ENCODE measurements around the gene TMEM150A.
A peak's percentile ranks its signal among the peaks of the same experiment; 100 is the strongest.

Gene TMEM150A

DNA sequence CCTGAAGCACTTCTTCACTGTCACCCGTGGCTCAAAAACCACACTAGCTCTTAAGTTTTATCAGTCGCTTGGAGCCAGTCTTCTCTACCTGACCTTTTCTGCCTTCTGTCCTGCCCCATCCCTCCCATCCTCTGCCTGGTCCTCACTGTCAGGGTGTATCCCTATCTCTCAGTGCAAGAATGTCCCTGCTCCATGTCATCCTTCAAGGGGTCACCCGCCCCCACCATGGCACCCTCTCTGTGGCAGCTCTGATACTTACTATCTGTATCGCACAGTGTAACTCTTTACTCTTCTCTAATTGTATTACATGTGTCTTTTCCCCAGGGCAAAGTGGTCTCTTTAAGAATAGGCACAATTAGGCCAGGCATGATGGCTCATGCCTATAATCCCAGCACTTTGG lies 13.9 kb downstream of the TMEM150A start:
- TF ChIP-seq, protein P1, sequence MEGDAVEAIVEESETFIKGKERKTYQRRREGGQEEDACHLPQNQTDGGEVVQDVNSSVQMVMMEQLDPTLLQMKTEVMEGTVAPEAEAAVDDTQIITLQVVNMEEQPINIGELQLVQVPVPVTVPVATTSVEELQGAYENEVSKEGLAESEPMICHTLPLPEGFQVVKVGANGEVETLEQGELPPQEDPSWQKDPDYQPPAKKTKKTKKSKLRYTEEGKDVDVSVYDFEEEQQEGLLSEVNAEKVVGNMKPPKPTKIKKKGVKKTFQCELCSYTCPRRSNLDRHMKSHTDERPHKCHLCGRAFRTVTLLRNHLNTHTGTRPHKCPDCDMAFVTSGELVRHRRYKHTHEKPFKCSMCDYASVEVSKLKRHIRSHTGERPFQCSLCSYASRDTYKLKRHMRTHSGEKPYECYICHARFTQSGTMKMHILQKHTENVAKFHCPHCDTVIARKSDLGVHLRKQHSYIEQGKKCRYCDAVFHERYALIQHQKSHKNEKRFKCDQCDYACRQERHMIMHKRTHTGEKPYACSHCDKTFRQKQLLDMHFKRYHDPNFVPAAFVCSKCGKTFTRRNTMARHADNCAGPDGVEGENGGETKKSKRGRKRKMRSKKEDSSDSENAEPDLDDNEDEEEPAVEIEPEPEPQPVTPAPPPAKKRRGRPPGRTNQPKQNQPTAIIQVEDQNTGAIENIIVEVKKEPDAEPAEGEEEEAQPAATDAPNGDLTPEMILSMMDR (IDR thresholded peaks at IDR 0.05; ENCODE audit: low read depth, low read length, missing control alignments): no peak
- no peak overlapping the region for H3K27ac ChIP-seq

DNA sequence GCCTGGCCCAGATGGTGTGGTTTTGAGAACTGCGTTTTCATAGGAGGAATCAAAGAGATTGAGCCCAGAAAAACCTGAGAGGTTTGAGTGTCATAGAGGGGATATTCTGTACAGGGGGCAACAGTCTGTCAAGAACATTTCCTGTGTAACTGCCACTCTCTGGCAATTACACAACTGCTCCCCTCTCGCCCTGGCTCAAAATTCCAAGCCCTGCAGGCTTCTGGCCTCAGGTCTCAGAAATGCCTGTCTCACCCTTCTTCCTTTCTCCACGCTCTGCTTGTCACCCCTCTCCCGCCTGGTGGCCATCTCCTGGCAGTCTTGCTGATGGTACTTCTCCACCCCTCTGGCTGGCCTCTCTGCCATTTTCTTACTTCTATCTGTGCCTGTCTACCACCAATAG lies 14.3 kb downstream of the TMEM150A start:
- TF ChIP-seq, protein P1 (IDR thresholded peaks at IDR 0.05; ENCODE audit: low read depth, low read length, missing control alignments): no peak
- in situ Hi-C loops (cut with HindIII; ENCODE audit: low pct_ligation_motif_present, low sequenced_read_pairs): no loop called here
- no peak for DNase-seq
- no peak overlapping the region for H3K4me3 ChIP-seq (ENCODE audit: low read depth, low read length)
- no peak overlapping the region for H3K27ac ChIP-seq
- no peaks in the 10 kb centered on the region for H3K27me3 ChIP-seq (replicated peaks)
- no peaks in the 10 kb centered on the region for H3K36me3 ChIP-seq (replicated peaks)

More for the DNA sequence above, 13.9 kb downstream of the TMEM150A start:
- in situ Hi-C loops (cut with HindIII; ENCODE audit: low pct_ligation_motif_present, low sequenced_read_pairs): no loop called here
- Histone ChIP-seq H3K36me3 (replicated peaks) (no peaks in the 10 kb centered on the region), H3K4me3 (ENCODE audit: low read depth, low read length) (no peak overlapping the region), H3K27me3 (replicated peaks) (no peaks in the 10 kb centered on the region)
- no peak for DNase-seq

DNA sequence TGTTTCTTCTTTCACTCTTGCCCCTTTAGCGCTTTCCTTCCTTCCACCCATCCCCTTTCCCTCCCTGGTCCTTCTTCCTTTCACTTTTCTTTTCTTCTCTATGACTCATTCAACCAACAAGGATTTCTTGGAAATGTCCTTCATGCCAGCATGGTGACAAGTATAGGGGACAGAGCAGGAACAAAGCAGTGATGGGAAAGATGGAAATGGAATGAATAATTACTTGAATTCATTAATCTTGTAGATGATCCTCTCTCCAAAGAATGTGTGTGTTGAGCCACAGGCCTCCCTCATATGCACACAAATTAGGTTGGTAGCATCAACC lies 16.8 kb downstream of the TMEM150A start:
- DNase-seq: no peak
- Histone ChIP-seq H3K27ac (no peak overlapping the region), H3K4me3 (ENCODE audit: low read depth, low read length) (no peak overlapping the region), H3K27me3 (replicated peaks) (no peaks in the 10 kb centered on the region), H3K36me3 (replicated peaks) (no peaks in the 10 kb centered on the region)
- in situ Hi-C loops (cut with HindIII; ENCODE audit: low pct_ligation_motif_present, low sequenced_read_pairs): no loop called here
- TF ChIP-seq, protein P1 (IDR thresholded peaks at IDR 0.05; ENCODE audit: low read depth, low read length, missing control alignments): no peak

DNA sequence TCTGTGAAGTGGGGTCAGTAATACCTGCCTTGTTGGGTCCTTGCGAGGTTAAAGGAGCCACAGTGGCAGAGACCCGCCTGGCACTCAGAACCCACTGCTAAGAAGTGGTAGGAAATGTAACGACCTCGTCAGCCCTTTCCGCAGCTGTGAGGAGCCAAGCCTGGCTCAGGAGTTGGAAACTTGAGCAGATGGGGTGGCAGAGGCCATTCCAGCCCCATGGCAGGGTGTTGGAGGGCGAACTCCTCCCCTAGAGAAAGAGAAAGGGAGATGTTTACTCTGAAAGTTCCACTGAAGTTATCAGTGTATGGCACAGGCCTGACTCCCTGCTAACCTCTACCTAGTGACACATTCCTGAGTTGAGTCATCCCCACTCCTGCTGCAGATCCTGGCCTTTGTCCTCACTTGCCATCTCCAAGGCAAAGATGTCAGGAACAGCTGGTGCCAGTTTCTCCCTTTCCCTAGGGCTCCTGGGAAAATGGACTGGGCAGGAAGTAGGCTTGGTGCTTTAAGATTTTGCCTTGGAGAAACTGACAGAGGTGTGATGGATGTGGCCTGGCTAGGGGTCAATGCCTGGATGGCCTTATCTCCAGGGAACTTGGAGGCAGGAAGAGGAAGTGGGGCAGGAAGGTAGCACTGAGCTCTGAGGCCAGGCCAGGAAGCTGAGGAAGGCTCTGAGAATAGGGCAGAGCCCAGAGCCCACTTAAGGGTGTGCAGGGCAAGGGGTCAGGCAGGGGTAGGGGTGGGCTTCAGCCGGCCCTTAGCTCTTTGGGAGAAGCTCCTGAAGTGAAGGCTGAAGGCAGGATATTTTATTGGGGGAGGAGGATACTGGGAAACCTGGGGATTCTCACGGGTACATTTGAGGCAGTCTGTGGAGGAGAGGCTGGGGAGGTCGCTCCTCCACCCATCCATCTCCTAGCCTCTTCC lies 17.4 kb downstream of the TMEM150A start:
- no peaks in the 10 kb centered on the region for H3K27me3 ChIP-seq (replicated peaks)
- TF ChIP-seq, protein P1 (IDR thresholded peaks at IDR 0.05; ENCODE audit: low read depth, low read length, missing control alignments): no peak
- in situ Hi-C loops (cut with HindIII; ENCODE audit: low pct_ligation_motif_present, low sequenced_read_pairs): no loop called here
- H3K36me3 ChIP-seq (replicated peaks): no peaks in the 10 kb centered on the region
- no peak for DNase-seq
- peak overlapping the region; percentile 58 for H3K4me3 ChIP-seq (ENCODE audit: low read depth, low read length)
- H3K27ac ChIP-seq: no peak overlapping the region

GRCh38 chr2:85584354-85584856 lies 18.1 kb downstream of the TMEM150A start, which contains the start of gene VAMP5:
VAMP5 (plus strand) TSS chr2:85584431; CDS start chr2:85584491, 60 bp downstream.
- in situ Hi-C loops (cut with HindIII; ENCODE audit: low pct_ligation_motif_present, low sequenced_read_pairs): no loop called here
- no peaks in the 10 kb centered on the region for H3K36me3 ChIP-seq (replicated peaks)
- peak within 1 kb of the TSS; percentile 58 for H3K4me3 ChIP-seq (ENCODE audit: low read depth, low read length)
- H3K27me3 ChIP-seq (replicated peaks): no peaks in the 10 kb centered on the region
- TF ChIP-seq, protein P1 (IDR thresholded peaks at IDR 0.05; ENCODE audit: low read depth, low read length, missing control alignments): no peak
- no peak within 1 kb of the TSS for H3K27ac ChIP-seq
- no peak for DNase-seq
